ENCODE results near the gene SLC7A14.
A peak's percentile ranks its signal among the peaks of the same experiment; 100 is the strongest.

Gene SLC7A14

DNA sequence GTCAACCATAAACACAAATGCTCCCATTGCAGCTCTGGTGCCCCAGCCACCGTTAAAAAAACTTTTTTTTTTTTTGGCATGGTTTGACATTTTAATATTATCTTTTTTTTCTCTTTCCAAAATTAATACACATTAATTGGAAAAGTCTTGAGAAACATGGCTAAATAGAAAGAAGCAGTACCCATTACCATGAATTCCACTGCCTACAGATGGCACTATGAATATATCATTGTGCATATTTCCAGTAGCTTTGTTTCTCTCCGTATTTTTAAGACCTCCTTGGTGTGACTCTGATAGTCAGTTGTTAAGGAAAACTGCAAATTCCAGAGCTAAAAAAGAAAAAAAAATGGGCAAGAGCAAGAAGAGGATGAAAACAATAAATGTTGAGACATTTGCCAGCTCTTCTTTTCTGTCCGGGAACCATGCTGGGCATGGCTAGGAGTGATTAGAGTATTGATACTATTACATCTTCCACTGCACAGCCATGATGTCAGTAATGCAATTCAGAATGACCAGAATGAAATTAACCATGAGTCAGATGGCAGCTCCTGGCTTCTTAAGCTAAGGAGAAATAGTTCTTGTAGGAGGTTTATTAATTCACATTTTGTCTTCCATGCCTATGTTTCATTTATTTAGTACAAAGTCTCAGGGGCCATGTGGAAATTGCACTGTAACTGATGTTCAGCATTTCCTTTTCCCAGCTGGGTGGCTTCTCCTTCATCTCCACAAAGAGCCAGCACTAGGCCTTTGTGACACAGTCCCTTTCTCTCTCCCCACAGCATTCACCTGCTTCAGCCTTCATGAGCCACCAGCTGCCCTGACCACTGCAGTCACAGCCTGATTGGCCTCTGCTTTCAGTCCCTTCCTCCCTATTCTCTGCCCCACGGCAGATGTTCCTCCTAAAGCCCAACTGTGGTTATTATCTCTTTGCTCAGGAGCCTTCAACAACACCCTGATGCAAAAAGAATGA is 31.8 kb downstream of the SLC7A14 start:
- TF ChIP-seq, protein P1, sequence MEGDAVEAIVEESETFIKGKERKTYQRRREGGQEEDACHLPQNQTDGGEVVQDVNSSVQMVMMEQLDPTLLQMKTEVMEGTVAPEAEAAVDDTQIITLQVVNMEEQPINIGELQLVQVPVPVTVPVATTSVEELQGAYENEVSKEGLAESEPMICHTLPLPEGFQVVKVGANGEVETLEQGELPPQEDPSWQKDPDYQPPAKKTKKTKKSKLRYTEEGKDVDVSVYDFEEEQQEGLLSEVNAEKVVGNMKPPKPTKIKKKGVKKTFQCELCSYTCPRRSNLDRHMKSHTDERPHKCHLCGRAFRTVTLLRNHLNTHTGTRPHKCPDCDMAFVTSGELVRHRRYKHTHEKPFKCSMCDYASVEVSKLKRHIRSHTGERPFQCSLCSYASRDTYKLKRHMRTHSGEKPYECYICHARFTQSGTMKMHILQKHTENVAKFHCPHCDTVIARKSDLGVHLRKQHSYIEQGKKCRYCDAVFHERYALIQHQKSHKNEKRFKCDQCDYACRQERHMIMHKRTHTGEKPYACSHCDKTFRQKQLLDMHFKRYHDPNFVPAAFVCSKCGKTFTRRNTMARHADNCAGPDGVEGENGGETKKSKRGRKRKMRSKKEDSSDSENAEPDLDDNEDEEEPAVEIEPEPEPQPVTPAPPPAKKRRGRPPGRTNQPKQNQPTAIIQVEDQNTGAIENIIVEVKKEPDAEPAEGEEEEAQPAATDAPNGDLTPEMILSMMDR (IDR thresholded peaks at IDR 0.05; ENCODE audit: low read depth, low read length) = no peak
- no peak overlapping the region for H3K4me3 ChIP-seq (ENCODE audit: low read depth, low read length)
- in situ Hi-C loops (cut with HindIII; ENCODE audit: low sequenced_read_pairs) = no loop called here
- DNase-seq (ENCODE audit: low read depth, low spot score) = no peak

DNA sequence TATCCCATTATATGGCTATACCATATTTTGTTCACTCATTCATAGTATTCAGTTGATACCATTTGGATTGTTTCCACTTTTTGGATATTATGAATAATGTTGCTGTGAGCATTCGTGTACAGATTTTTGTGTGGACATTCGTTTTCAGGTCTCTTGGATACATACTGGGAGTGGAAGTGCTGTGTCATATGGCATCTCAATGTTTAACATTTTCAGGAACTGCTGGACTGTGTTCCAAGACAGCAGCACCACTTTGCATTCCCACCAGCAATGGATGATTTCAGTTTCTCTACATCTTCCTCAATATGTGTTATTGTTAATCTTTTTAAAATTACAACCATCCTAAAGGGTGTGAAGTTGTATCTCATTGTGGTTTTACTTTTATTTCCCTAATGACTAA is 34.6 kb downstream of the SLC7A14 start:
- TF ChIP-seq, protein P1 (IDR thresholded peaks at IDR 0.05; ENCODE audit: low read depth, low read length) = no peak
- H3K4me3 ChIP-seq (ENCODE audit: low read depth, low read length) = no peak overlapping the region
- in situ Hi-C loops (cut with HindIII; ENCODE audit: low sequenced_read_pairs) = no loop called here
- no peak for DNase-seq (ENCODE audit: low read depth, low spot score)

DNA sequence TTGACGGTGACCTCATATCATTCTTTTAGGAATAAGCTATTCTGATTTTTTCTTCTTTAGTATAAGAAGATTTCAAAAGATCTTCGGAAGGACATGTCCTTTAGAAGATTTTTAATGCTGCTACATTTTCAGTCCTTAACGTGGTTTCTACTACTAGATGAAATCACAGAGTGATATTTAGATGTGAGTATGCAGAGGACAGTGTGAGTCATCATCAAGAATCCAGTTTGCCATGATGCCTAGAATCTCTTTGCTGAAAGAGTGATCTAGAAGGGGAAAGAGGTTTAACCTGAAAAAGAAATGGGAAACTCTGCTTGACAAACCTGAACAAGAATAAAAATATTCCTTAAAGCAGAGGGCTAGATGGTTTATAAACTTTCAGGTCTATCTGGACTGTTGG is 43.2 kb downstream of the SLC7A14 start:
- DNase-seq (ENCODE audit: low read depth, low spot score) = peak; percentile 19

DNA sequence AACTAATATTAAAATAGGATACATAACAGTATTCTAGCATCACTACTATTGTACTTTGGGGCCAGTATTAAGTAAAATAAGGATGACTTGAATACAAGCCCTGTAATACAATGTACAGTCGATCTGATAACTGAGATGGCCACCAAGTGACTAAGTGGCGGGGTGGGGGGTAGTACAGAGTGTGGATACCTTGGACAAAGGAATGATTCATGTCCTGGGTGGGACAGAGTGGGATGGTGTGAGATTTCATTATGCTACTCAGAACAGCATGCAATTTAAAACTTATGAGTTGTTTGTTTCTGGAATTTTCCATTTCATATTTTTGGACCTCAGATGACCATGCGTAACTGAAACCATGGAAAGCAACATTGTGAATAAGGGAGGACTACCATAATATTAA is 46.0 kb downstream of the SLC7A14 start:
- DNase-seq (ENCODE audit: low read depth, low spot score) = no peak
- TF ChIP-seq, protein P1 (IDR thresholded peaks at IDR 0.05; ENCODE audit: low read depth, low read length) = no peak
- H3K4me3 ChIP-seq (ENCODE audit: low read depth, low read length) = no peak overlapping the region
- in situ Hi-C loops (cut with HindIII; ENCODE audit: low sequenced_read_pairs) = no loop called here

More for the DNA sequence above, 43.2 kb downstream of the SLC7A14 start:
- no peak overlapping the region for H3K4me3 ChIP-seq (ENCODE audit: low read depth, low read length)
- TF ChIP-seq, protein P1 (IDR thresholded peaks at IDR 0.05; ENCODE audit: low read depth, low read length) = no peak
- in situ Hi-C loops (cut with HindIII; ENCODE audit: low sequenced_read_pairs) = no loop called here

DNA sequence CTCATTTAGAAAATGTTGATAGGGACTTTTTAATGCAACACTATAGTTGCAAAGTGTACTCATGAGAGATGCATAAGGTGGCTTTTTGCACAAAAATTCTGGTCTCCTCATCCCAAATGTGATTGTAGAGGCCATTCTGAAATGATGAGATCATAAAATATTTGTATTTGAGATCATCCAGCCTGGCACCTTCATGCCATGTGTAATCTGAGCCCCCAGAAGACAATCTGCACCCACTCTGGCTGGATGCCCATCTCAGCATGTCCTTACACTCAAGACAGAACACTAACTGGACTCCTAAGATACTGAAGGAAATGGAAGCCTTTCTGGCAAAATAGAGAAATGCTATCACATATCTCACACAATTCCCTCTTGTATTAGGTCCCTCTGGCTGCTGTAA is 49.2 kb downstream of the SLC7A14 start:
- in situ Hi-C loops (cut with HindIII; ENCODE audit: low sequenced_read_pairs) = no loop called here
- no peak overlapping the region for H3K4me3 ChIP-seq (ENCODE audit: low read depth, low read length)
- no peak for DNase-seq (ENCODE audit: low read depth, low spot score)
- TF ChIP-seq, protein P1 (IDR thresholded peaks at IDR 0.05; ENCODE audit: low read depth, low read length) = no peak

DNA sequence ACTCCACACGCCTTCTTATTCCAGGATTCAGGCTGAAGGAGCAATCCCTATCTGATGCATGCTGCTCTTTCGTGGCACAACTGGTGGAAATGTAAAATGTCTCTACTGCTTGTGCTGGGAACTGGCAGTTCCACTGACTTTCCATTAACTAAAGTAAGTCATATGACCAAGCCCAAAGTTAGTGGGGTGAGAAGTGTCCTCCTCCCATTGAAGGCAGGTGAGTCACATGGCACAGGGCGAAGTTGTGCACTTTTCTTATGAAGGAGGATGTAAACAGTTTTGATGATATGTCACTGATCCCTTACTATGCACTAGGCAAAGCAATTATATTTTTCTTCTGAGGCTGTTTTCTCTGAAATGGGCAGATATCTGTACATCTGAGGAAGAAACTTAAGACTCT is 51.6 kb downstream of the SLC7A14 start:
- no peak for DNase-seq (ENCODE audit: low read depth, low spot score)
- in situ Hi-C loops (cut with HindIII; ENCODE audit: low sequenced_read_pairs) = no loop called here
- TF ChIP-seq, protein P1 (IDR thresholded peaks at IDR 0.05; ENCODE audit: low read depth, low read length) = no peak
- H3K4me3 ChIP-seq (ENCODE audit: low read depth, low read length) = no peak overlapping the region

Measured in astrocyte of the spinal cord (primary cell).